Astrocyte (in vitro differentiated cells and primary cell): ENCODE results near the gene DMRTA1. TPM values are rescaled to one million over a fixed set of nuclear protein-coding genes. Genes with fewer than 3 reads are reported as not detected.

ENCODE experiments used
- DNase-seq: peaks from one replicate; pipeline ENCODE4 v3.0.0-alpha.2; 2010; ENCODE audit warnings: low read depth
- FAIRE-seq: peaks from 2 replicates; lab custom pipeline; 2011; peaks lifted over from hg19 to GRCh38; lab: Jason Lieb, UNC
- H2AFZ ChIP-seq: 2 replicates; pipeline ENCODE4 v1.6.0; 2012; ENCODE audit warnings: low read depth, low read length, inconsistent platforms
- H3K27ac ChIP-seq: 2 replicates; pipeline ENCODE4 v1.5.1; 2011; ENCODE audit warnings: low read depth, low read length, inconsistent platforms
- H3K27me3 ChIP-seq: 2 replicates; pipeline ENCODE4 v1.6.0; 2011; ENCODE audit warnings: low read length, inconsistent platforms; ENCODE audit not compliant: insufficient read depth
- H3K36me3 ChIP-seq: 2 replicates; pipeline ENCODE4 v1.5.1; 2011; ENCODE audit warnings: low read length, inconsistent platforms; ENCODE audit not compliant: insufficient read depth
- H3K4me1 ChIP-seq: 2 replicates; pipeline ENCODE4 v1.5.1; 2011; ENCODE audit warnings: low read length, inconsistent platforms; ENCODE audit not compliant: insufficient read depth
- H3K4me2 ChIP-seq: 2 replicates; pipeline ENCODE4 v1.6.0; 2012; ENCODE audit warnings: low read length, inconsistent platforms
- H3K4me3 ChIP-seq: 2 replicates; pipeline ENCODE4 v1.5.1; 2011; ENCODE audit warnings: low read depth, mild to moderate bottlenecking, low read length, inconsistent platforms; ENCODE audit not compliant: insufficient read depth
- H3K79me2 ChIP-seq: 2 replicates; pipeline ENCODE4 v1.6.0; 2012; ENCODE audit warnings: mild to moderate bottlenecking, low read length, inconsistent platforms; ENCODE audit not compliant: insufficient read depth
- H3K9ac ChIP-seq: 2 replicates; pipeline ENCODE4 v1.6.0; 2012; ENCODE audit warnings: mild to moderate bottlenecking, low read length, inconsistent platforms
- H3K9me3 ChIP-seq: 2 replicates; pipeline ENCODE4 v1.5.1; 2012; ENCODE audit warnings: low read depth, mild to moderate bottlenecking, low read length, inconsistent platforms; ENCODE audit not compliant: insufficient read depth
- H4K20me1 ChIP-seq: 2 replicates; pipeline ENCODE4 v1.6.0; 2012; ENCODE audit warnings: low read length, inconsistent platforms; ENCODE audit not compliant: insufficient read depth
- H3K27ac Mint-ChIP-seq: one replicate; pipeline ENCODE4 v1.8.0; 2021; ENCODE audit warnings: mild to moderate bottlenecking, mixed read lengths; ENCODE audit not compliant: unreplicated experiment
- H3K27me3 Mint-ChIP-seq: one replicate; pipeline ENCODE4 v1.8.0; 2021; ENCODE audit warnings: low read depth, mixed read lengths; ENCODE audit not compliant: unreplicated experiment
- H3K36me3 Mint-ChIP-seq: one replicate; pipeline ENCODE4 v1.8.0; 2021; ENCODE audit warnings: low read depth, mixed read lengths; ENCODE audit not compliant: unreplicated experiment
- H3K4me1 Mint-ChIP-seq: one replicate; pipeline ENCODE4 v1.8.0; 2021; ENCODE audit warnings: low read depth, mixed read lengths; ENCODE audit not compliant: unreplicated experiment
- H3K4me3 Mint-ChIP-seq: one replicate; pipeline ENCODE4 v1.8.0; 2021; ENCODE audit warnings: mild to moderate bottlenecking, moderate library complexity, mixed read lengths; ENCODE audit not compliant: unreplicated experiment
- H3K9me3 Mint-ChIP-seq: one replicate; pipeline ENCODE4 v1.8.0; 2021; ENCODE audit warnings: mild to moderate bottlenecking, mixed read lengths; ENCODE audit not compliant: unreplicated experiment
- EZH2 ChIP-seq: IDR thresholded peaks from 2 replicates; pipeline ENCODE4 v1.6.1; 2012; ENCODE audit warnings: mild to moderate bottlenecking, low read length, inconsistent platforms; ENCODE audit not compliant: insufficient read depth
- total RNA-seq: library from RNA; stranded (reverse); gene quantifications from 2 replicates; pipeline ENCODE4 v1.2.1, GENCODE V29; 2021
- TF ChIP-seq, protein P1 (sequence below): IDR thresholded peaks from 2 replicates; pipeline ENCODE4 v1.5.1; 2011; ENCODE audit warnings: low read depth, mild to moderate bottlenecking, inconsistent platforms, low read length, moderate library complexity; ENCODE audit not compliant: insufficient read depth

DMRTA1 gene
- total RNA-seq, 1 donor from 2014 or later: 6.1 TPM

DNA sequence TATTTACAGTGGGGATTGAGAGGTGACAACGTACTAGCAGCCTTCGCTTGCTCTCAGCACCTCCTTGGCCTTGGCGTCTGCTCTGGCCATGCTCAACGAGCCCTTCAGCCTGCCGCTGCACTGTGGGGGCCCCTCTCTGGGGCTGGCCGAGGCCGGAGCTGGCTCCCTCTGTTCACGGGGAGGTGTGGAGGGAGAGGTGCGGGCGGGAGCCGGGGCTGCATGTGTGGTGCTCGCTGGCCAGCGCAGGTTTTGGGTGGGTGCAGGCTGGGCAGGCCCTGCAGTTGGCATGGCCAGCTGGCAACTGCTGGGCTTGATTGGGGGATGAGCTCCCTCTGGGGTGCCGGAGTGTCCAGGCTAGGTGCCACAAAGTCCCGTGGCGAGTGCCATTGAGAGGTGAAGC is 5.8 kb upstream of the DMRTA1 start:
- no peak overlapping the region for H3K4me2 ChIP-seq
- H3K36me3 Mint-ChIP-seq: peaks cover 6% of the 10 kb centered on the region
- H4K20me1 ChIP-seq: no peaks in the 10 kb centered on the region
- H3K36me3 ChIP-seq: no peaks in the 10 kb centered on the region
- H3K79me2 ChIP-seq: no peaks in the 10 kb centered on the region
- DNase-seq (no peak), FAIRE-seq (no peak)
- H3K9me3 Mint-ChIP-seq: peaks cover 1% of the 10 kb centered on the region
- H3K27ac ChIP-seq: no peak overlapping the region
- H3K27me3 ChIP-seq: no peaks in the 10 kb centered on the region
- H3K4me1 ChIP-seq: no peaks in the 10 kb centered on the region
- TF ChIP-seq, protein P1, sequence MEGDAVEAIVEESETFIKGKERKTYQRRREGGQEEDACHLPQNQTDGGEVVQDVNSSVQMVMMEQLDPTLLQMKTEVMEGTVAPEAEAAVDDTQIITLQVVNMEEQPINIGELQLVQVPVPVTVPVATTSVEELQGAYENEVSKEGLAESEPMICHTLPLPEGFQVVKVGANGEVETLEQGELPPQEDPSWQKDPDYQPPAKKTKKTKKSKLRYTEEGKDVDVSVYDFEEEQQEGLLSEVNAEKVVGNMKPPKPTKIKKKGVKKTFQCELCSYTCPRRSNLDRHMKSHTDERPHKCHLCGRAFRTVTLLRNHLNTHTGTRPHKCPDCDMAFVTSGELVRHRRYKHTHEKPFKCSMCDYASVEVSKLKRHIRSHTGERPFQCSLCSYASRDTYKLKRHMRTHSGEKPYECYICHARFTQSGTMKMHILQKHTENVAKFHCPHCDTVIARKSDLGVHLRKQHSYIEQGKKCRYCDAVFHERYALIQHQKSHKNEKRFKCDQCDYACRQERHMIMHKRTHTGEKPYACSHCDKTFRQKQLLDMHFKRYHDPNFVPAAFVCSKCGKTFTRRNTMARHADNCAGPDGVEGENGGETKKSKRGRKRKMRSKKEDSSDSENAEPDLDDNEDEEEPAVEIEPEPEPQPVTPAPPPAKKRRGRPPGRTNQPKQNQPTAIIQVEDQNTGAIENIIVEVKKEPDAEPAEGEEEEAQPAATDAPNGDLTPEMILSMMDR: no peak
- no peak for TF ChIP-seq EZH2
- no peak overlapping the region for H3K4me3 Mint-ChIP-seq
- H3K9ac ChIP-seq: no peak overlapping the region
- no peaks in the 10 kb centered on the region for H3K9me3 ChIP-seq
- H3K27ac Mint-ChIP-seq: no peak overlapping the region
- no peaks in the 10 kb centered on the region for H3K27me3 Mint-ChIP-seq
- H3K4me1 Mint-ChIP-seq: no peaks in the 10 kb centered on the region
- H2AFZ ChIP-seq: no peak overlapping the region
- no peak overlapping the region for H3K4me3 ChIP-seq

DNA sequence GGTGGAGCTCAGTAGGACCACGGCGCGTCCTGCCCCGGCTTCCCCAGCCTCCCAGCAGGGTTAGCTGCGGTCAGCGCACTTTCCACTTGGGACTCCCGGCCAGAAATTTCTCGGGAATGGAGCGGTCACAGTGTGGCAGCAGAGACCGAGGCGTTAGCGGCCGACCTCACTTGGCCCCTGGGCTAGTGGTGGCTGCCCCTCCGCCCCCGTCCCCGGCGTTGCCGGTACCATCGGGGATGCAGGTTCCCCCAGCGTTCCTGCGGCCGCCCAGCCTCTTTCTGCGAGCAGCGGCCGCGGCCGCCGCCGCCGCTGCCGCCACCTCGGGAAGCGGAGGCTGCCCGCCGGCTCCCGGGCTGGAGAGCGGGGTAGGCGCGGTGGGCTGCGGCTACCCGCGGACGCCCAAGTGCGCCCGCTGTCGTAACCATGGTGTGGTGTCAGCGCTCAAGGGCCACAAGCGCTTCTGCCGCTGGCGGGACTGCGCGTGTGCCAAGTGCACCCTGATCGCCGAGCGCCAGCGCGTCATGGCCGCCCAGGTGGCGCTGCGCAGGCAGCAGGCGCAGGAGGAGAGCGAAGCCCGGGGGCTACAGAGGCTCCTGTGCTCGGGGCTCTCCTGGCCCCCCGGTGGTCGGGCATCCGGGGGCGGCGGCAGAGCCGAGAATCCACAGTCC is 460 bp downstream of the DMRTA1 start:
- DNase-seq: peak; percentile 39
- Histone ChIP-seq H3K27me3 (no peaks in the 10 kb centered on the region), H3K9ac (peak overlapping the region; percentile 76), H4K20me1 (peaks cover 3% of the 10 kb centered on the region), H3K4me2 (peak overlapping the region; percentile 91), H3K4me3 (peak overlapping the region; percentile 80), H3K27ac (peak overlapping the region; percentile 40), H3K4me1 (peaks cover 5% of the 10 kb centered on the region), H3K79me2 (no peaks in the 10 kb centered on the region), H2AFZ (peak overlapping the region; percentile 92), H3K9me3 (no peaks in the 10 kb centered on the region), H3K36me3 (no peaks in the 10 kb centered on the region)
- no peak for FAIRE-seq
- Mint-ChIP-seq H3K36me3 (peaks cover 3% of the 10 kb centered on the region), H3K27ac (peak overlapping the region; percentile 41), H3K27me3 (no peaks in the 10 kb centered on the region), H3K9me3 (no peaks in the 10 kb centered on the region), H3K4me3 (peak overlapping the region; percentile 94), H3K4me1 (peaks cover 5% of the 10 kb centered on the region)
- TF ChIP-seq, protein P1: no peak
- no peak for TF ChIP-seq EZH2
